Stimulated activated CD8-positive, alpha-beta memory T cell treated with anti-CD3 and anti-CD28 coated beads, Interleukin-15, amount 100 ng/mL, for 24 hours (primary cell): ENCODE data around the gene S100G.

Source experiments
- DNase-seq: peaks from one replicate; pipeline ENCODE4 v3.0.0-alpha.2; 2020; ENCODE audit warnings: low read depth

Gene S100G

GRCh38 chrX:16651391-16652024 is 1.6 kb downstream of the S100G start:
- DNase-seq = no peak

DNA sequence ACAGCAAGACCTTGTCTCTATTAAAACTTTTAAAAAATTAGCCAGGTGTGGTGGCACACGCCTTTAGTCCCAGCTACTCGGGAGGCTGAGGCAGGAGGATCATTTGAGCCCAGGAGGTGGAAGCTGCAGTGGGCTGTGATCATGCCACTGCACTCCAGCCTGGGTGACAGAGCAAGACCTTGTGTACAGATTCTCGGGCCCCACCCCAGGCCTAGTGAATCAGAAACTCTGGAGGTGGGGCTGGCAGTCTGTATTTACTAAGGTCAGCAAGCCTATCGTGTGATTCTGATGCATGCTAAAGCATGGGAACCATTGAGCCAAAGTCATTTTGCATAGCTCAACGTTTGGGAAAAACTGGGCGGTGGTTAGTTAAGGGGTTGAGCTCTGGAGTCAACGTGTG is 3.5 kb downstream of the S100G start:
- DNase-seq = no peak

DNA sequence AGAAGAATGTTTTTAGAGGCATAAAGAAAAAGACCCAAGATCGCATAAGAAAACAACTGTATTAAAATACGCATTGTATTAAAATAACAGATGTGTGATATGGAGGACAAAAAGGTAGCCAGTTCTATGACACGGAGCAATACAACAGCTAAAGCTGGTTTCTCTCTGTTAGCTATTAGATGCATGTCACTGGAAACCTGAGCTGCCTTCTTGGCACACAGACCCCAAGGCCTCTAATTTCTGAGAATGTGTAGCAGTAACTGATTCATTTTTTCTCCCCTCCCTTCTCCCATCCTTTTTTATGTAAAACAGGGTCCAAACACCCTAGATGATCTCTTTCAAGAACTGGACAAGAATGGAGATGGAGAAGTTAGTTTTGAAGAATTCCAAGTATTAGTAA is 4.1 kb downstream of the S100G start:
- no peak for DNase-seq

- no peak for DNase-seq
Observed at GRCh38 chrX:16658284-16658683, 8.3 kb downstream of the S100G start.

- DNase-seq = no peak
Observed at GRCh38 chrX:16659321-16659720, 9.4 kb downstream of the S100G start.

DNA sequence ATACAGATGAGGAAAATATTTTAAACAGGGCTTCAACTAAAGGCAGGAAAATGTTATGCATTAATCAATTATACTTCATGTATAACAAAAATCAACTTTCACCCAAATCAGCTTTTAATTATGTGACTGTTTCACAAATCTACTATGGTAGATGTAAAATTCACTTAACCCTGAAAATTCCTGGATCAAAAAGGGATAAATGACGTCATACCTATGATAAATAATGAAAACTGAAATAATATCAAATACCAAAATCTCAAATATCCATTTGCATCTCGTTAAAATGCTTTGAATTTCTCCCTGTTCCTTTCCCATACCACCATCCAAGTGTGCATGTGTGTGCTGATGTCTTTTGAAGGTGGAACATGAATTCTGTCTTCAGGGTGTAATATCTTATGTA is 11.5 kb downstream of the S100G start:
- no peak for DNase-seq

GRCh38 chrX:16662402-16662801 is 12.4 kb downstream of the S100G start:
- DNase-seq = no peak

DNA sequence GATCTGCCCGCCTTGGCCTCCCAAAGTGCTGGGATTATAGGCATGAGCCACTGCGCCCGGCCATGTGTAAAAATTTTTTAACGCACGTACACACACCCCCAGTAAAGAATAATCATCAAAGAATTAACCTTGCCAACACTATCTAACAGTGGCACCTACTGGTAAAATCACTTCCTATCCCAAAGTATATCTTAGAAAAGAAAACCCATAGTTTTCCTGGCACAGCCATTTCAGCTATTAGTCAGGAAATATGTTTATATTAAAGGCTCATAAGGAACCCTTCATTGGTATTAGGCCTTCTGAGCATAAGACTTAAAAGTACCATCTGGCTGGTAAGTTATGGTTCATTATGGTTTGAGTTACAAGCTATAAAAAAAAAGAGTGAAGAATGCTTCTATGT is 14.1 kb downstream of the S100G start:
- DNase-seq = no peak

DNA sequence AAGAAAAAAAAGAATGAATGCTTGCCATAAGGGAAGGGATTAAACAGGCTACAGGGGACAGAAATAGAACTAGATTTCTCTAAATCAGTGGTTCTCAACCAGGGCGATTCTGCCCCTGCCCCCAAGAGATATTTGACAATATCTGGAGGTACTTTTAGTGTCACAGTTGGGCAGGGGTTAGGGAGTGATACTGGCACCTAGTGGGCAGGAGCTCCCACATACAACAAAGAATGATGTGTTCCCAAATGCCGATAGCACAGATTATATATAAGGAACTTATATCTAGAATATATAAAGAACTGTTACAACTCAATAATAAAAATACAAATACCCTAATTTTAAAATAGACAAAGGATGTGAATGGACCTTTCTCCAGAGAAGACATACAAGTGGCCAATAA is 14.7 kb downstream of the S100G start:
- no peak for DNase-seq

- no peak for DNase-seq
Observed at GRCh38 chrX:16665089-16665488, 15.1 kb downstream of the S100G start.

- DNase-seq = no peak
Observed at GRCh38 chrX:16666541-16666940, 16.6 kb downstream of the S100G start.

GRCh38 chrX:16671005-16671404 is 21.0 kb downstream of the S100G start:
- no peak for DNase-seq

DNA sequence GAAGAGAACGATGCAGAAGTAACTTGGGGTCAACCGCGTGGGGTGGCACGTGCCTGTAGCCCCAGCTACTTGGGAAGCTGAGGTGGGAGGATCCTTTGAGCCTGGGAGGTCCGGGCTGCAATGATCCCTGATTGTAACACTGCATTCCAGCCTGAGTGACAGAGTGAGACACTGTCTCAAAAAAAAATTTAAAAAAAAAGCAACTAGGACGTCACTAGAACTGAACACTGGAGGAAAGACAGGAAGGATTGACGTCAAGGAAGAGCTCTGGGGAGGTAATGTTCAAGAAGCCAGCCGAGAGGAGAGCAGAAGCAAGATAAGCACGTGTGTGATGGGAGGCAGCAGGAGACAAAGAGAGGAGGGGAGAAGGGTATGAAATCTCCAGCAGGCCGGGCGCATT is 28.7 kb downstream of the S100G start:
- DNase-seq = no peak

- DNase-seq = no peak
Observed at GRCh38 chrX:16683007-16683664, 33.2 kb downstream of the S100G start.

- no peak for DNase-seq
Observed at GRCh38 chrX:16687514-16687913, 37.6 kb downstream of the S100G start.

DNA sequence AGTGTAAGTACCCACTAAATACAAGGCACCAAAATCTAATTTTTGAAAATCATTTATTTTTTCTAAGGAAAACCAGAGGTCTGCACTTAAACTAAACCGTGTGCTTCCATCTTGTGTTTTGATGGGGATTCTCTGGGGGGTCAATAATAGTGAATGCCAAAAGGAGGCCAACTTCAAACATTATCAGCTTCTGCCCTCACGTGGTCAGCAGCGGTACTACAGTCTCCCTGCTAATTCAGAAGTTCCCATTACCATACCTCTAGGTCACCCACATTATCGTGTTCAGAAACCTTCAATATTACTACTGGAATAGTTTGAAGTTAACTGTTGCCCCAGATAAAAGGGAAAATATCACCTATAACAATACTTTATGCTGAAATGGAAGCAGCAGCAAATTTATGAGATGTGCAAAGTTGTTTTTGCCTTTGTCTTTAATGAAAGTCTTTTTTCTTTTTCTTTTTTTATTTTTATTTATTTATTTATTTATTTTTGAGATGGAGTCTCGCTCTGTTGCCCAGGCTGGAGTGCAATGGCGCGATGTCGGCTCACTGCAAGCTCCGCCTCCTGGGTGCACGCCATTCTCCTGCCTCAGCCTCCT is 45.2 kb downstream of the S100G start:
- DNase-seq = no peak

GRCh38 chrX:16696956-16697355 is 47.0 kb downstream of the S100G start:
- no peak for DNase-seq

GRCh38 chrX:16699389-16699788 is 49.4 kb downstream of the S100G start:
- DNase-seq = no peak

DNA sequence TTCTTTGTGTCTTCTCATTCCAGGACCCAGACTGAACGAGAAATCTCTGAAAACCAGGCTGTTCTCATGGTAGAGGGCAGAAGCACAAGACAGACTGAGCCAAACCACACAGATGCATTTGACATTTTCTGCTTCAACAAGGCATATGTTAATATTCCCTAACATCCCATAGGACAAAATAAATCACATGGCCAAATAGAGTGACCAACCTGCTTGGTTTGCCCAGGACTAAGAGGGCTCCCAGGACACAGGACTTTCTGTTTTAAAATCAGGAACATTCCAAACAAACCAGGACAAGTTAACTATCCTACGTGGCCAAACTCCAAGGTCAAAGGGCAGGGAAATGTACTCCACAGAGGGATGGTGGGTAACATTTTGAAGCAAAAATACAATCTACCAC is 50.8 kb downstream of the S100G start:
- DNase-seq = no peak

- no peak for DNase-seq
Observed at GRCh38 chrX:16702700-16703599, 53.0 kb downstream of the S100G start.
